GM19023 (cell line): Measurements from ENCODE around the gene ETFDH.
"Not testable (repeated sequence)": the region's sequence is repeated elsewhere in the genome, so short reads cannot be mapped to it uniquely, and the experiment has no call there.

Experiments
- ATAC-seq: cut with Tn5 transposase; IDR thresholded peaks from one replicate; pipeline ENCODE4 v1.9.1; 2021; ENCODE audit warnings: mild to moderate bottlenecking, moderate library complexity; ENCODE audit not compliant: unreplicated experiment

ETFDH gene

DNA sequence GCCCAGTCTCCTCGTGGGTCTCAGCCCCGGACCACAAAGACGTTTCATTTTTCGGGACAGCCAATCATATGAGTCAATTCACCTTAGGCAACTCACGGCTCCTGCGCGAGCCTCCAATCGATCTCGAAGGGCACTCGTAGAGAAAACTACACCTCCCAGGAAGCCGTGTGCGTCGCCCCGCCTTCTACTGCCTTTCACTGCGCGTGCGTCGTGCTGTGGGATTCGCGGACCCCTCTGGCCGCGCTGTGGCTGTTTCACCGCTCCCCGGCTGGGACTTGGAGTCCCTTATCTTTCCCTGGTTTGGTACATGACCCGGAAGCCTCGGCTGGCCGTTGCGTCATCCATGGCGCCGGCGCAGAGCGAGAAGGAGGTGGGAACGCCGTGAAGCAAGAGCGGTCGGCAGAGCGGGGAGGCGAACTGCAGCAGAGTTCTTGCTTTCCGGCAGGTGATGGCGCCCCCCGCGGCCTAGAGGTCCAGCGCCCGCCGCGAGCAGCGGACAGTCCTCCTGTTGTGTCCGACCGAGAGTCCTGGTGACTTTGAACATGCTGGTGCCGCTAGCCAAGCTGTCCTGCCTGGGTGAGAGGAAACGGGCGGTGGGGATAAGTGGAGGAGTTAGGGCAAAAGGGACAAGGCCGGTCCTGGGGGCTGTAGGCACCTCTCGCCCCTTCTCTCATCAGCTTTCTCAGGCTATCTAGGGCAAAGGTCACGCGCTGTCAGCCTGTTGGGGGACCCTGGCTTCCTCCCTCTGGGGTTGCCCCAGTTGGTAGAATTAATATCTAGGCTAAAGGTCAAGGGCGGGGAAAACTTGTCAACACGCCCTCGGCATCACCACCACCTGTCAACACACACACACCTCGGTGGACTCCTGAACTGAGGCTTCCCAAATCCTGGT lies at the start of gene ETFDH:
Gene ETFDH, plus strand, starts transcription at position 382 of the 892 bp plus-strand sequence. Its CDS starts 161 bp downstream, at position 543.
- peak; percentile 84 for ATAC-seq

DNA sequence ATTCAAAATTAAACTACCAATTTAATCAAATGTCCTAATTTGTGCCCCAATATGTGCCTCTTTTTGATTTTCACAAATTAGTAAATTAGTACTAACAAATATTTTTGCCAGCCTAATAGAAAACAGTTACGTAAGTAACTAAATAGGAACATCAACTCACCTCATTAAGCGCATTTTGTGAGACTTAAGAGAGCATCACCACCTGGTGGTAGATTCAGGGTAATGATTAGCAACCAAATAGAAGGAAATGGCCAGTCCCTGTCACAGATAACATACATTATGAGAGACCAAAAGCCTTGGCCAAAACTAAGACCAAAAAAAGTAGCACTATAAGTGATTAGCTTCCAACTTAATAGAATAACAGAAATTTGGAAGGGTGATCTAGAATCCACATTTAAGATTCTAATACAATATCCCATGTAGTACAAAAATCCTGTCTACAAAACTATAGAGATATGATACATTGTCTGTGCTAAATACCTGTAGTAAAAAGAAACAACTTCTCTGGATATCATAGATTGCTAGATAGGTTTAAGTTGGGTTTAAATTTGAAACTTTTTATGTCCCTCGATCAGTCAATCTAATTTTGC lies 47.1 kb upstream of the ETFDH start:
- ATAC-seq, result peak; percentile 91

DNA sequence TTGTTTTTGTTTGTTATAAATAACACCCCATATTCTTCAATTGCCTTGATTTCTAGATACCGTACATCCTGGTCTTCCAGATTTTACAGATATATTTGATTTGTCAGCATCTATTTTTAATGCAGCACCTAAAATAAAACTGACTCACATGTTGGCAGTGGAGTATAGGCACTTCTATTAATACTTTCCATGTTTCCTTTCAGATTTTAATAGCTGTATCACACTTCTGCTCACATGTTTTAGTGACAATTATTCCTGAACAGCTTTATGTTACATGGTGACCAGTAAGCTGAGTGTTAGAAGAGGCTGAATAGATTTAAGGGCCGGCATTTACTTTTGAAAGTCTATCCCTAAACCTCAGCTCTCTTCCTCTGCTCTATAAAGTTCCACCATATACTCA lies 46.6 kb upstream of the ETFDH start:
- ATAC-seq, result no peak

DNA sequence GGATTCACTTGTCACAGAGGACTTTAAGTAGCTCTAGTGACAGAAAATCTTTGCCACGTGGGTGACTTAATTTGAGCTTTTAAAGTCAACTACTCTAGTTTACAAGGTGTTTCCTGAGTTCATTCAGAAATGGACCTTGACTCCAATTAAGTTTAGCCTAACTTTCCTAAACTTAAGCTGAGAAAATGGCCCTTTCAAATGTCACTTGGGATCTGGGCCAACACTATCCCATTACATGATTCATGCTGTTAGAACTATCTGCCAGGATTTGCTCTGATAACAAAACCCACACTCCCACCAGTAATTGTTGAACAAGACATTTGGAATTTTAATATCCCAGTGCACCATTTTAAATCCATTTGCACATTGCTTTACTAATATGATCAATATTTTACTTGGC lies 41.2 kb upstream of the ETFDH start:
- no peak for ATAC-seq

GRCh38 chr4:158636619-158637018 lies 35.5 kb upstream of the ETFDH start:
- ATAC-seq, result no peak

- ATAC-seq, result no peak
These were observed 27.7 kb upstream of the ETFDH start for GRCh38 chr4:158644356-158644755.

- ATAC-seq, result no peak
These were observed 27.3 kb upstream of the ETFDH start for GRCh38 chr4:158644760-158645159.

GRCh38 chr4:158649111-158649680 lies 22.9 kb upstream of the ETFDH start:
- ATAC-seq, result no peak

DNA sequence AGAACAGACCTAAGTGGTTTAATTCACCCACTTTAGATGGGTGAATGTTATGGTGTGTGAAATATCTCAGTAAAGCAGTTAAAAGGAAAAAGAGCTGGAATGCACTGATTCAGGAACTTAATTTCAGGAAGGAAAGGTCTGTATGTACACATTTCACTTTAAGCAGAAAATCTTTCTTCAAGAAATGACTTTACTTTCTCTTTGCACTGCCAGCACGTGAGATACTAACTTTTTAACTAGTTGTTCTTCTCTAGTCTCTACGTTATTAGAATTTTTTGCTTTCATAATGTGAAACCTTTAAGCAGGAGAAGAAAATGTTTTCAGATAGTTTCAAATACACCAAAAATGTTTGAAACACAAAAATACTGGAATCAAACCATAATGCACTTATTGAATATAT lies 19.2 kb upstream of the ETFDH start:
- no peak for ATAC-seq

DNA sequence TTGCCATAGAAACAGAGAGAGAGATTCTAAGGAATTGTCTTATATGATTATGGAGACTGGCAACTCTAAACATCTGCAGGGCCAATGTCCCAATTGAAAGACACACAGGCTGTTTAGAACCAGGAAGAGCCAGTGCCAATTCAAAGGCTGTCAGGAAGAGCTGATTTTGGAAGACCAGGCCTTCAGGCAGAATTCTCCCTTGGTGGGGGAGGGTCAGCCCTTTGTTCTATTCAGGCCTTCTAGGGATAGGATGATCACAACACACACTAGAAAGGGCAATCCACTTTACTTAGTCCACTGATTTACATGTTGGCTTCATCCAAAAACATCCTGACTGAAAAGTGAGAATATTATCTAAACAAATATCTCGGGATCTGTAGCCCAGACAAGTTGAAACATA lies 15.7 kb upstream of the ETFDH start:
- no peak for ATAC-seq

- no peak for ATAC-seq
These were observed 14.8 kb upstream of the ETFDH start for GRCh38 chr4:158657291-158657690.

DNA sequence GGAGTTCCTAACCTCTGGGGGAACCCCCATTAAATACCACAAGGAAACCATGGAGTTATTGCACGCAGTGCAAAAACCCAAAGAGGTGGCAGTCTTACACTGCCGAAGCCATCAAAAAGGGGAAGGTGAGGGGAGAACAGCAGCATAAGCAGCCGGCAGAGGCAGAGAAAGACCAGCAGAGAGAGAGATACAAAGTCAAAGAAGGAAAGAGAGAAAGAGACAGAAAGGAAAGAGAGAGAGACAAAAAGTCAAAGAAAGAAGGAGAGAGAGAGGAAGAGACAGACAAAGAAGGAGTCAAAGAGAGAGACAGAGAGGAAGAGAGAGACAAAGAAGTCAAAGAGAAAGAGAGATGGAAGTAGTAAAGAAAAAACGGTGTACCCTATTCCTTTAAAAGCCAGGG lies 8.8 kb upstream of the ETFDH start:
- ATAC-seq, result not testable (repeated sequence)

- not testable (repeated sequence) for ATAC-seq
These were observed 8.1 kb upstream of the ETFDH start for GRCh38 chr4:158663707-158664625.

GRCh38 chr4:158664806-158665205 lies 7.3 kb upstream of the ETFDH start:
- no peak for ATAC-seq

DNA sequence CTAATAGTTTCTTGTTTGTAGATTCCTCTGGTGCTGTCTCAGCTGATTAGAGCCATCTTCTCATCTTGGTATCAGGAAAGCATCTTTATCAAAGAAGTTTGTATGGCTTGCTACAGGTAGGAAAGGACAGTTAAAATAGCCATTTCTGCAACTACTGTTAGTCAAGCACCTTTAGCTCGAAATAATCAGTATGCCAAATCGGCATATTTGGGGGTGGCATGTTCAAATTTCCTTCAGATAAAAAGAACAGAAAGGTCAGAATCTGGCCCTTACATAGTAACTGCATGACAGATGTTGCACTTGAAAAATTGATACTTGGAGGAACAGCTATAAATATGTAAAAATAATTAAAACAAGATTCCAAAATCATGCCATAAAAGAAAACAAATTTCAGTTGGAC lies 5.2 kb upstream of the ETFDH start:
- no peak for ATAC-seq

DNA sequence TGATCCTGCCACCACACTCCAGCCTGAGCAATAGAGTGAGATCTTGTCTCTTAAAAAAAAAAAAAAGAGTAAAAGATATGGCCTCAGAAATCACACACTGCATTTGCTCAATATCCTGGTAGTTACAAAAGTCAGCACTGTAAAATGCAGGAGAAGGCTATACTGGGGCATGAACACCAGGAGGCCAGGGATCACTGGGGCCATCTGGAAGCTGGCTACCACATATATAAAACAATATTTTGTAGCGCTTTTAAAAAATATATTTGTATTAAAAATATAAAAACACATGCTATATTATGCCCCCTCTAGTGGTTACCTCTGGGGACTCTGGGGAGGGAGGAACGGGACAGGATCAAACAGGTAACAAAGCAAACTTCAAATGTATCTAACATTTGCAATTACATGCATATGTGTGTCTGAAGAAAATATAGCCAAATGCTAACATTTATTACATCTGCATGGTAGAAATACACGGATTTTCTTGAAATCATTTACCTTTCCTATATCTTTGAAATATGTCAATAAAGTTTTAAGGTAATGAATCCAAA lies 4.4 kb upstream of the ETFDH start:
- no peak for ATAC-seq

- no peak for ATAC-seq
These were observed 2.8 kb upstream of the ETFDH start for GRCh38 chr4:158669310-158669709.

- peak; percentile 26 for ATAC-seq
These were observed 976 bp upstream of the ETFDH start for GRCh38 chr4:158670975-158671664.

DNA sequence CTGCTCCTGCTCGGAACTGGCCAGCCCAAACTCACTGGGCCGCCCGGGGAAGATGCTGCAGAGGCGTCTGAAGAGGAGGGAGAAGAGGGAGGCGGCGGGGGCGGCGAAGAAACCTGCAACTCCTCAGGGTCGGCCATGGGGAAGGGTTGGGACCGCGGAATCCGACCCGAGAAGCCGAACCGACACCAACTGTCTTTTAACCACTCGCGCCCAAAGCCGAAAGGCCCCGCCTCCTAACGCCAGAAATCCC lies 506 bp upstream of the ETFDH start, which contains the start of gene C4orf46:
Gene C4orf46, minus strand, starts transcription at position 223 of the 250 bp plus-strand sequence. Its CDS starts 86 bp downstream, at position 137.
- no peak for ATAC-seq

DNA sequence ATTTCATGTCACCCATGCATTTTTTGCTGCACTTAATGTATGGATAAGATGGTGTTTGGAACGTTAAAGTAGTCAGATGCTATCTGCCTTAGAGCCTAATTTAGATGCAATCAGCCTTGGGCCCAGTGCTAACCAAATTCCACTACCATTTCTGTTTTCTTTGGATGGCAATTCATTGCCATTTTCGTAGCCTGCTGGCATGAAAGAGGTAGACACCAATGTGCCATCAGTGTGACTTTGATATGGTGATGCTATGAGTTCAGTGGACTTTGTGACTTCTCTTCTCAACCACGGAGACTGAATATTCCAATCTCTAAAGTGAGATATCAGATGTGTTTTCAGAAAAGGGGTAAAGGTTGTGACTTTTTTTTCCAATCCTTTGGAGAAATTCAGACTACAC lies 1.5 kb downstream of the ETFDH start:
- no peak for ATAC-seq
